NCI-H128 (cell line): Measurements from ENCODE around the gene CDC14A.

ENCODE experiments used
- DNase-seq: peaks from one replicate; lab custom pipeline; 2025; ENCODE audit not compliant: unreplicated experiment; lab: John Stamatoyannopoulos, UW

The CDC14A gene

GRCh38 chr1:100443811-100444571 is 91.7 kb downstream of the CDC14A start:
- DNase-seq: no peak

DNA sequence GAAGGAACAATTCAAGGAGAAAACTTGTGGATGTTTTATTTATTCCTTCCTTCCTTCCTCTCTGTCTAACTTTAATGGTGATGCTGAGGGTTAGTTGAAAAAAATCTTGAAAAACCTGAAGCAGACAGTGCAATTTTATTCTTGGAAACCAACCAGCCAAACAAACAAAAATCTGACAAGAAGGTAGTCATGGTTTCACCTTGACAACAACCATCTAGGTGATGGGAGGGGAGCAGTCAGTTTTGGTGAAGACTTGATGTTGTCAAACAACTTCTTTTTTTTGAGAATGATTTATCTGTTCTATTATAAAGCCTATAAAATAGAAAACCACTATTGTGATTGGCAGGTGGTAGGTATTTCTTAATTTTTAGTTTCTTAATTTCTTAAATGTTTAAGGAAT is 93.3 kb downstream of the CDC14A start:
- DNase-seq: no peak

DNA sequence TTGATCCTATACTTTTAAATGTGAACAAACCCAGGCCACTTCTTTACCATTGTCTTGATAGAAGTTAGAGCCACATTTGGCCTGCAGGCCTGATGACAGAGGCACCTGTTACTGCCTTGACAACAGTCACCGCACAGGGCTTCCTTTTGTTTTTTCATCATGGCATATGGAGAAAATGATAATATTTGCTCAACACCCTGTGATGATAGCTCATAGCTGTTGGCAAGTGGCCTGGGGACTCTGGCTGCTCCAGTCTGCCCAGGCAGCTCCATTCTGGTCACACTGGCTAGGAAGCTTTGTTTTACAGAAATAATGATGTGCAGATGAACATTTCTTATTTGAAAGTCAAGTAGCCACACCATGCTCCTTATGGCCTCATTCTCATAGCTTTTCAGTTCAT is 96.1 kb downstream of the CDC14A start:
- no peak for DNase-seq

GRCh38 chr1:100449477-100449876 is 97.2 kb downstream of the CDC14A start:
- no peak for DNase-seq

- DNase-seq: no peak
Measured at GRCh38 chr1:100452641-100453040, 100.3 kb downstream of the CDC14A start.

- no peak for DNase-seq
Measured at GRCh38 chr1:100455478-100456072, 103.3 kb downstream of the CDC14A start.

GRCh38 chr1:100456880-100457279 is 104.6 kb downstream of the CDC14A start:
- no peak for DNase-seq

DNA sequence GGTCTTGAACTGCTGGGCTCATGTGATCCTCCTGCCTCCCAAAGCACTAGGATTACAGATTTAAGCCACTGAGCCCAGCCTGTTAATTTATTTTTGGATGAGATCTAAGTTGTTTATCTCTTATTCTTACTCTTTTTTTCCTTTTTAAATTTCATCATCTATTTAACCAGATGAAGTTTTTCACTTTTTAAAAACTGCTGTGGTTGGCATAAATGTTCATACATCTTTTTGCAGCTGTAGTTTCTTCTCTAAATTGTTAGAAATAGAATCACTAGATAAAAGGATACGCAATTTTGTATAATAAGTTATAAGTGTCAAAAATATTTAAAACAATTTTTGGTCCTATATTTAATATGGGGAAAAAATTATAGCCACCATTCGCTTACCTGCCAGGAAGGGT is 105.4 kb downstream of the CDC14A start:
- DNase-seq: no peak

DNA sequence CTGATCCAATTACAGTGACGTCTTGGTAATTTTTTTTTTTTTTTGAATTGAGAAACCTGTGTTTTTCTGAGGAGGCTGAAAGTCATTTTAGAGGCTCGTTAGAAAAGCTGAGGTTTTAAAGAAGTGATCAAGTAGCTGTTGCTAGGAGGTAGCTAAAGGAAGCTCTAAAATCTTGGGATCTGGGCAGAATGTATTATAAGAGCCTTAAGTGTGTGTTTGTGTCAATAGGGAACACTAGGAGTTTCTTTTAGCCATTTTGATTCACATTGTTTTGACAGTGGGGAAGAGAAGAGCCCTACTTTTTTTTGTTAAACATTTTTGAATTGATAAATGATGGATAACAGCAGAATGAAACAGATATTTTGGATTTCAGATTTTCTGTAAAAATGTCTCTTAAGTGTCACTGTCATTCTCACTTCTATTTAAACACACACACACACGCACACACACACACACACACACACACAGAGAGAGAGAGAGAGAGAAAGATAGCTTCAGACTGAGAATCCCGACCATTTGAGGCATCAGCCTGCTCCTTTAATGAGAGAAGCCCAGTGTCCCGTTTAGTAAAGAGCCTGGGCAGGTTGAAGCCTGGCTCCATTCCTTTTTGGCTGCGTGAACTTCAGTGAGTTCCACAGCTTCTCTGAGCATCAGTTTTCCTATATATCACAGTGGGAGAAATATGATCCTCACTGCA is 106.5 kb downstream of the CDC14A start:
- no peak for DNase-seq

DNA sequence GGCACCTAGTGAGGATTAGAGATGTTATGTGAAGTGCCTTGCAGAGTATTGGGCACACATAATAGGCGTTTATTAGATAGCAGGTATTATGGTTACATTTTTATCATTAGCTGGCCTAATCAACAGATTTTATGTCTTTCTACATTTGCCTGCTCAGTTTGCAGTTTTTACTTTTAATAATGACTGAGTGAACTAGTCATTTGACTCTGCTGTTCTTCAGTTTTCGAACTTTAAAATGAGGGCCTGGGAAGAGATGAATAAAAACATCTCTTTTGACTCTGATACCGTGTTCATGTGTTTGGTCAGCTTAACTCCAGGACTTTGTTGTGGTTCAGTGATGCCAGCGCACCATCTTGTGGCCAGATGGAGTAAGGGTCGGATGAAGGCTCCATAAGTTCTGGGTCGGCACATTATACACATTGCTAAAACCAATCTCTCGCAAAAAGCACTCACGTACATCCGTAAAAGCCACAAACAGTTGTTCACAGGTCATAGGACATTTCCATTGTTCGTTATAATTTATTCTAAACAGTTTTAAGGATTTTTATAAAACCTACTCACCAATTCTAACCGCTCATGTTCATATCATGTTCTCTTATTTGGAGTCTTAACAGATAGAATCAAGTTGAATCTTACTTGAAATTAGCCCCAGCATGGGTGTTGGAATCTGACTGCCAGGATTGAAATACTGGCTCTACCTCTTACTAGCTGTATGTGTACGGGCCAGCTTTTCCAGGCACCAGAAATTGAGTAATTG is 107.2 kb downstream of the CDC14A start:
- DNase-seq: peak; percentile 32

DNA sequence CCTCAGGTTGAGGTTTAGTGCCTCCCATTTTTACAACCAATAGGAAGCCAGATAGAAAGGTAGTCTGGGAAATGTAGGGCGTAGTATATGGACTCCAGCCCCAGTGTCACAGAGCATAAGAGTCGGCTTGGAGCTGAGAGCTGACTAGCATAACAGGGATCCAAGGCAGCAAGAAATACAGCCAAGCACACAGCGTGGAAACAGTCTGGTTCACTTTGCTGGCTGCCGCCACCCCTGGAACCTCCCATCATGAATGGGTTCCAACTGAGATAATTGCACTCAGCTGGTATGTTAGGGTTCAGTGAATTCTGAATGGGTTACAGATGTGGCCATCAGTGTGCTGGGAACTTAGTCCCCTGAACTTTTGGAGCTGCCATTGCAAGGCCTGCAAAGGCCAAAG is 108.9 kb downstream of the CDC14A start:
- DNase-seq: no peak

- no peak for DNase-seq
Measured at GRCh38 chr1:100462326-100463025, 110.2 kb downstream of the CDC14A start.

DNA sequence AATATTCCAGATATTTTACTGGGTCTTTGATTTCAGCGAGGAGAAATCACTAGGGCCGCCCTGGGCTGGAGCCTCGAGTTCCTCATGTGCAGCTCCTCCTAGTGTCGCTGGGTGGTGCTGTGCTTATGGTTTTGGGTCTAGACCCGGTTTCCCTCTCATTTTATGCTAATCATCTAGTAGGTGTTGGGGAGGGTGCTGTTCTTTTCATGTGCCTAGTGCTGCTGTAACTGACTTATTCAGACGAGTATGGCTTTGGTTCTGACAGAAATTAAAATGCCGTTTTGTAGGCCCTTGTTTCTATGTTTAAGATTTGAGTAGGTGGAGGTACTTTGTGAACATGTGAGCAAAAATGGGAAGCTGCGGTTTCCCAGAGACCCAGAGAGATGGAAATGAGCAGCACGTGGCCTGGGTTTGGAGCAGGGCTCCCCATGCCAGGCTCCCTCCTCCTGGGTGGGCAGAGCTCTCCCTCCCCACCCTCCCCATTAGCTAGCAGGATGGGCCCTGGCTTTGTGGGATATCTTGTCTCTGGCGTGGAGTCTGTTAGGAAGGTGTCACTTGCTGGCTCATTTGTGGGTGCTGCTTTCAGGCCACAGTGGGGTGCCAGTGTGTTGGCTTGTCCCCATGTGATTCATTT is 111.6 kb downstream of the CDC14A start:
- DNase-seq: no peak

DNA sequence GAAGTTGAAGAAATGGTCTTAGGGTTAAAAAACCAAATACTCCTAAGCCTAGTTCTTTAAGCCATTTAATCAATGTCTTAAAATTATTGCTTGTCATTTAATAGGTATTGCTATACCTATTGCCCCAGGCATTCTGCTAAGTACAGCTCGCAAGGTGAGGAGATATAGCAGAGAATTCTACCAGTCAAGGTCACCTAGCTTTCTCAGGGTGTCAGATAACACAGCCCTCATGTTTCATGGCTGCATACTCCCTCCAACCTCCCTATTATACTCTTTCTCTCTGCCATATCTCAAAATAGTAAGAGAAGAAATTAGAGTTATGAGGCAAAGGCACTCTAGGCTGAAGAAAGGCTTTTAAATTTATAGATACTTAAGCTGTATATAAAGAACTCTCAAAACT is 117.3 kb downstream of the CDC14A start:
- DNase-seq: no peak

DNA sequence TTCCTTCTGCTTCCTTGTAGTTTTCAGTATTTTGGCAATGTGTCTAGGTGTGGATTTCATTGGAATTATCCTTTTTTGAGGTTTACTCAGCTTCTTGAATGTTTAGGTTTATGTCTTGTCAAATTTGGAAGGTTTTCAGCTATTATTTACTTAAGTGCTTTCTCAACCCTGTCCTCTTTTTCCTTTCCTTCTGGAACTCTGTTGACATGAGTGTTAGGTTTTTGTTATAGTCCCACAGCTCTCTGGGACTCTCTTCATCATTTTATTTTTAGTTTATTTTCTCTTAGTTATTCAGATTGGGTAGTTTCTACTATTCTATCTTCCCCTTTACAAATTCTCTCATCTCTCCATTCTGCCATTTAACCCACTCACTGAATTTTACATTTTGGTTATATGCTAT is 122.5 kb downstream of the CDC14A start:
- DNase-seq: no peak

GRCh38 chr1:100476735-100477290 is 124.5 kb downstream of the CDC14A start:
- no peak for DNase-seq

- no peak for DNase-seq
Measured at GRCh38 chr1:100478816-100479215, 126.5 kb downstream of the CDC14A start.

- no peak for DNase-seq
Measured at GRCh38 chr1:100479620-100480338, 127.5 kb downstream of the CDC14A start.

GRCh38 chr1:100481303-100481702 is 129.0 kb downstream of the CDC14A start:
- DNase-seq: no peak

DNA sequence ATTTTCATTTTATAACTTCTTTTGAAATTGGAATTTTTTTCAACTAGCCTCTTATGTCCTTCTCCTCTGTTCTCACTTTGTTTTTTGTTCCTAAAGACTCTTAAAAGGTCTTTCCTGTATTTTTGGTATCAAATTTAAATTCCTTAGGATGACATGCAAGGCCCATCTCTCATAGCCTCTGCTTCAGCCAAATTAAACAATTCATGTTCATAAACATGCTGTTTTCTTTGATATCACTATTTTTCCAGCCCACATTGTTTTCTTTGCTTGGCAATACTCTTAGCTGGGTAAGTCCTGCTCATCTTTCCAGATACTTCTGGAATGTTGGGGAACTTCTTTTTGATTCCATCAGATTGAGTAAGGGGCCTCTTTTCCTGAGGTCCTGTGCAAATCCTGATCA is 129.9 kb downstream of the CDC14A start:
- no peak for DNase-seq
